SU-DHL-6 (cell line): ENCODE data around the gene SLC35E4.
A peak's percentile ranks its signal among the peaks of the same experiment; 100 is the strongest.

Experiments
- H2AFZ ChIP-seq: fragments of 200-600 bp; sonication (generic); 2 replicates; pipeline ENCODE4 v1.6.1; 2014; ENCODE audit warnings: low read depth, mild to moderate bottlenecking, moderate library complexity, mixed read lengths, antibody characterized with exemption, low read length; ENCODE audit not compliant: severe bottlenecking
- H3F3A ChIP-seq: fragments of 200-600 bp; shearing (Covaris generic); 2 replicates; pipeline ENCODE4 v1.6.0; 2016; ENCODE audit warnings: antibody characterized with exemption, mild to moderate bottlenecking; ENCODE audit not compliant: insufficient read depth
- H3K27ac ChIP-seq: fragments of 200-600 bp; sonication (generic); 2 replicates; pipeline ENCODE4 v1.5.1; 2016; ENCODE audit warnings: low read depth, mild to moderate bottlenecking, low read length, moderate library complexity, mixed read lengths
- H3K27me3 ChIP-seq: fragments of 200-600 bp; sonication (generic), shearing (Covaris generic); 2 replicates; pipeline ENCODE4 v1.6.0; 2014; ENCODE audit warnings: mild to moderate bottlenecking, low read length
- H3K36me3 ChIP-seq: fragments of 200-600 bp; sonication (generic); 2 replicates; pipeline ENCODE4 v1.6.1; 2014; ENCODE audit warnings: mild to moderate bottlenecking, low read length, mixed read lengths
- H3K4me2 ChIP-seq: fragments of 300-600, 200-600 bp; shearing (Covaris generic), sonication (generic); 2 replicates; pipeline ENCODE4 v1.6.0; 2014; ENCODE audit warnings: low read length, low read depth, mild to moderate bottlenecking; ENCODE audit not compliant: poor library complexity, severe bottlenecking
- H3K4me3 ChIP-seq: fragments of 200-600 bp; sonication (generic); 2 replicates; pipeline ENCODE4 v1.5.1; 2014; ENCODE audit warnings: antibody characterized with exemption, low read length, mild to moderate bottlenecking, mixed read lengths; ENCODE audit not compliant: insufficient read depth, poor library complexity, severe bottlenecking
- H3K79me2 ChIP-seq: fragments of 200-600 bp; sonication (generic); 2 replicates; pipeline ENCODE4 v1.6.1; 2014; ENCODE audit warnings: mild to moderate bottlenecking, low read length, moderate library complexity; ENCODE audit not compliant: insufficient read depth
- H3K9ac ChIP-seq: fragments of 200-600 bp; sonication (generic); 2 replicates; pipeline ENCODE4 v1.7.0; 2014; ENCODE audit warnings: mild to moderate bottlenecking, low read length
- H3K9me2 ChIP-seq: fragments of 200-600 bp; sonication (generic); replicated peaks from 2 replicates; pipeline ENCODE4 v1.6.1; 2014; ENCODE audit warnings: low read length; ENCODE audit not compliant: insufficient read depth
- H3K9me3 ChIP-seq: fragments of 200-600 bp; sonication (generic); 2 replicates; pipeline ENCODE4 v1.6.1; 2014; ENCODE audit warnings: low read length, mixed read lengths; ENCODE audit not compliant: insufficient read depth
- H4K20me1 ChIP-seq: fragments of 200-600 bp; sonication (generic); 2 replicates; pipeline ENCODE4 v1.6.1; 2014; ENCODE audit warnings: low read depth, mild to moderate bottlenecking, antibody characterized with exemption, low read length, moderate library complexity, mixed read lengths
- CTCF ChIP-seq: fragments of 200-600 bp; sonication (generic); IDR thresholded peaks from one replicate; pipeline ENCODE4 v1.5.1; 2017; ENCODE audit warnings: antibody characterized with exemption, mild to moderate bottlenecking, low read length, moderate library complexity; ENCODE audit not compliant: insufficient read depth, poor library complexity, severe bottlenecking
- EZH2phosphoT487 ChIP-seq: fragments of 200-600 bp; sonication (generic), shearing (Covaris generic); conservative IDR thresholded peaks from 2 replicates; pipeline ENCODE4 v1.6.1; 2018; ENCODE audit warnings: mild to moderate bottlenecking, antibody characterized with exemption, low read length, moderate library complexity, mixed read lengths

SLC35E4 gene

GRCh38 chr22:30665786-30666185 is 30.2 kb downstream of the SLC35E4 start:
- Histone ChIP-seq H3K4me2 (no peak overlapping the region), H3K27ac (no peak overlapping the region), H3K9ac (no peak overlapping the region), H2AFZ (no peak overlapping the region), H3K9me2 (no peaks in the 10 kb centered on the region), H3K9me3 (no peaks in the 10 kb centered on the region), H3K27me3 (no peaks in the 10 kb centered on the region), H3F3A (no peaks in the 10 kb centered on the region), H3K4me3 (no peak overlapping the region), H3K36me3 (no peaks in the 10 kb centered on the region), H3K79me2 (no peaks in the 10 kb centered on the region), H4K20me1 (no peaks in the 10 kb centered on the region)
- no peak for TF ChIP-seq CTCF
- TF ChIP-seq EZH2phosphoT487: no peak

DNA sequence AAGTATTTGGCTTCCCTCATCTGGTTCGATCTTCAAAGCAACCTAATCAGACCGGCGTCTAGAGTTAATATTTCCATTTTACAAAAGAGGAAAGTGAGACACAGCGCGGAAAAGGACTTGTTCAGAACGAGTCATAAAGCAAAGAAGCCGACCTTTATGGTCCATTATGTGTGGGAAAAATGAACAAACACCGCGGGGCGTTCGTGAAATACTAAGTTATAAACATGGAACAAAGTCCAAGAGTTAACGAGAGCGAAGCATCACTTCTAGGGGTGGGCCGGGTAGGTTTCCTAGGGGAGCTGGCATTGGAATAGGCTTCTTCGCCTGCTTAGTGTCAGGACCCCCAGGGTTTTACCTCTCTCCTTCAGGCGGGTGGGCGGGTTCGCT is 31.5 kb downstream of the SLC35E4 start:
- H3K9ac ChIP-seq: peak overlapping the region; percentile 58
- H3F3A ChIP-seq: no peaks in the 10 kb centered on the region
- H3K27ac ChIP-seq: no peak overlapping the region
- TF ChIP-seq EZH2phosphoT487 (no peak), CTCF (no peak)
- H3K4me2 ChIP-seq: peak overlapping the region; percentile 76
- H3K36me3 ChIP-seq: no peaks in the 10 kb centered on the region
- no peaks in the 10 kb centered on the region for H4K20me1 ChIP-seq
- H3K79me2 ChIP-seq: no peaks in the 10 kb centered on the region
- no peaks in the 10 kb centered on the region for H3K9me2 ChIP-seq
- H3K9me3 ChIP-seq: no peaks in the 10 kb centered on the region
- H2AFZ ChIP-seq: peak overlapping the region; percentile 75
- peak overlapping the region; percentile 56 for H3K4me3 ChIP-seq
- no peaks in the 10 kb centered on the region for H3K27me3 ChIP-seq

GRCh38 chr22:30667494-30668385 is 32.2 kb downstream of the SLC35E4 start, which contains the start of gene DUSP18:
DUSP18 (minus strand) TSS chr22:30667875; CDS start chr22:30664003, 3,872 bp downstream.
- Histone ChIP-seq H3K9me2 (no peaks in the 10 kb centered on the region), H3K4me3 (peak within 1 kb of the TSS; percentile 56), H3K9me3 (no peaks in the 10 kb centered on the region), H3K36me3 (no peaks in the 10 kb centered on the region), H3K79me2 (no peaks in the 10 kb centered on the region), H3K27ac (no peak within 1 kb of the TSS), H3K9ac (peak within 1 kb of the TSS; percentile 58), H3K4me2 (peak within 1 kb of the TSS; percentile 76), H3F3A (no peaks in the 10 kb centered on the region), H4K20me1 (no peaks in the 10 kb centered on the region), H3K27me3 (no peaks in the 10 kb centered on the region), H2AFZ (peak within 1 kb of the TSS; percentile 75)
- TF ChIP-seq CTCF (no peak), EZH2phosphoT487 (no peak)
